ENCODE data around the gene ELMOD3. TPM values are rescaled to one million over a fixed set of nuclear protein-coding genes. Genes with fewer than 3 reads are reported as not detected.

The ELMOD3 gene
- total and polyA plus RNA-seq, 9 of the 15 experiments (the other 6 are each of a cell fraction or from before 2014, with no cell fraction given): 2.7 to 18.7 (median 11.6) TPM

DNA sequence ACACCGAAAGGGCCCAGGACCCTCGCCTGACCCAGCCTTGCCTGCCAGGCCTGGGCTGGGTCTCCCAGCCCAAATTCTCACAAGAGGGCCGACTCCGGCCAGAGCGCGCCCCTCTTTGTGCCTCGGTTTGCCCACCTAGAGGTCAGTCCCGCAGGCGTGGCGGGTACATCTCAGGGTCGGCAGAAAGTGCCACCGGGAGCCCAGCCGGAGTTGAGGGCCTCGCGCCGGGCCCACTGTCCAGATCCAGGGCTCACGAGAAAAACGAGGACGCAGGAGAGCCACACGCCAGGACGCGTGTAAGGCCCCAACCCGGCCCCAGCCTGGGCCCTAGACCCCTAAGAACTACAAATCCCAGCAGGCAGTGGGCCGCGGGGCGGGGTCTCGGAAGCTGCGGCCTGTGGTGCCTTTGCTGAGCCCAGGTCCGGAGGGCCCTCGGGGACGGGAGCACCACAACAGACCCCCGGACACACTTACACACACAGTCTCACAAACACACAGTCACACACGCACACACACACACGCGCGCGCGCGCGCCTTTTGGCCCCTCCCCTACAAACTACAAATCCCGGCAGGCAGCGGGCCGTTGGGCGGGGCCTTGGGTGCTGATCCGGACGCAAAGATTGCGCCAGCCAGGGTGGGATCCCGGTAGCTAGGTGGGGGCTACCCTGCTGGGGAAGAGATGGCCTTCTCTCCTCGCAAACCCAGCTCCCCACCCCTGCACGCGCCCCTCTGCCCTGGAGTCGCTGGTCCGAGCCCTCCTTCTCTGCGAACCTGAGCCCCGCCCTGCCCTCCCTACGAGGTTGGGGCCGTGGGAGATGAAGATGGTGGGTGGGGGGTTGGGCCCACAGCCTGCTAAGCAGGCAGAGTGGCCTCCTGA, 63.8 kb downstream of the ELMOD3 start, which contains the start of gene SH2D6 (continued):
- TF ChIP-seq SRSF9 (IDR thresholded peaks at IDR 0.05; ENCODE audit: borderline replicate concordance, low read depth, low read length) (no peak), ZNF717 (CRISPR knock-in tag; IDR thresholded peaks at IDR 0.05) (no peak), ZNF23 (CRISPR knock-in tag; IDR thresholded peaks at IDR 0.05) (no peak), TGIF2 (CRISPR knock-in tag; IDR thresholded peaks at IDR 0.05) (no peak), RBM17 (IDR thresholded peaks at IDR 0.05; ENCODE audit: borderline replicate concordance, low read depth, low read length) (no peak), TAF1 (IDR thresholded peaks at IDR 0.05; ENCODE audit: control insufficient read depth, extremely low read depth, insufficient read depth, low read length, severe bottlenecking) (peak; percentile 35), CCAR2 (IDR thresholded peaks at IDR 0.05; ENCODE audit: low read depth, low read length) (no peak), SIN3B (IDR thresholded peaks at IDR 0.05; ENCODE audit: low read depth) (peak; percentile 16; the same call in 1 of the 2 replicates), ATF1 (CRISPR knock-in tag; IDR thresholded peaks at IDR 0.05) (no peak), ATF1 (tag; IDR thresholded peaks at IDR 0.05) (peak; percentile 76), KLF6 (CRISPR knock-in tag; IDR thresholded peaks at IDR 0.05; ENCODE audit: borderline replicate concordance) (peak; percentile 47; the same call in 1 of the 2 replicates), EP400 (IDR thresholded peaks at IDR 0.05) (peak; percentile 93), CBFA2T3 (IDR thresholded peaks at IDR 0.05) (no peak; the same call in 1 of the 2 replicates), ETS1 (conservative IDR thresholded peaks at IDR 0.05; ENCODE audit: control insufficient read depth, low read depth, low read length) (peak; percentile 95), ZNF146 (CRISPR knock-in tag; IDR thresholded peaks at IDR 0.05; ENCODE audit: unreplicated experiment) (no peak), ZBTB33 (CRISPR knock-in tag; IDR thresholded peaks at IDR 0.05) (peak; percentile 71; the same call in 1 of the 2 replicates)
- TF ChIP-seq, protein P1, sequence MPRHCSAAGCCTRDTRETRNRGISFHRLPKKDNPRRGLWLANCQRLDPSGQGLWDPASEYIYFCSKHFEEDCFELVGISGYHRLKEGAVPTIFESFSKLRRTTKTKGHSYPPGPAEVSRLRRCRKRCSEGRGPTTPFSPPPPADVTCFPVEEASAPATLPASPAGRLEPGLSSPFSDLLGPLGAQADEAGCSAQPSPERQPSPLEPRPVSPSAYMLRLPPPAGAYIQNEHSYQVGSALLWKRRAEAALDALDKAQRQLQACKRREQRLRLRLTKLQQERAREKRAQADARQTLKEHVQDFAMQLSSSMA (CRISPR knock-in tag; IDR thresholded peaks at IDR 0.05): no peak
- TF ChIP-seq, protein P2, sequence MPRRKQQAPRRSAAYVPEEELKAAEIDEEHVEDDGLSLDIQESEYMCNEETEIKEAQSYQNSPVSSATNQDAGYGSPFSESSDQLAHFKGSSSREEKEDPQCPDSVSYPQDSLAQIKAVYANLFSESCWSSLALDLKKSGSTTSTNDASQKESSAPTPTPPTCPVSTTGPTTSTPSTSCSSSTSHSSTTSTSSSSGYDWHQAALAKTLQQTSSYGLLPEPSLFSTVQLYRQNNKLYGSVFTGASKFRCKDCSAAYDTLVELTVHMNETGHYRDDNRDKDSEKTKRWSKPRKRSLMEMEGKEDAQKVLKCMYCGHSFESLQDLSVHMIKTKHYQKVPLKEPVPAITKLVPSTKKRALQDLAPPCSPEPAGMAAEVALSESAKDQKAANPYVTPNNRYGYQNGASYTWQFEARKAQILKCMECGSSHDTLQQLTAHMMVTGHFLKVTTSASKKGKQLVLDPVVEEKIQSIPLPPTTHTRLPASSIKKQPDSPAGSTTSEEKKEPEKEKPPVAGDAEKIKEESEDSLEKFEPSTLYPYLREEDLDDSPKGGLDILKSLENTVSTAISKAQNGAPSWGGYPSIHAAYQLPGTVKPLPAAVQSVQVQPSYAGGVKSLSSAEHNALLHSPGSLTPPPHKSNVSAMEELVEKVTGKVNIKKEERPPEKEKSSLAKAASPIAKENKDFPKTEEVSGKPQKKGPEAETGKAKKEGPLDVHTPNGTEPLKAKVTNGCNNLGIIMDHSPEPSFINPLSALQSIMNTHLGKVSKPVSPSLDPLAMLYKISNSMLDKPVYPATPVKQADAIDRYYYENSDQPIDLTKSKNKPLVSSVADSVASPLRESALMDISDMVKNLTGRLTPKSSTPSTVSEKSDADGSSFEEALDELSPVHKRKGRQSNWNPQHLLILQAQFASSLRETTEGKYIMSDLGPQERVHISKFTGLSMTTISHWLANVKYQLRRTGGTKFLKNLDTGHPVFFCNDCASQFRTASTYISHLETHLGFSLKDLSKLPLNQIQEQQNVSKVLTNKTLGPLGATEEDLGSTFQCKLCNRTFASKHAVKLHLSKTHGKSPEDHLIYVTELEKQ (CRISPR knock-in tag; IDR thresholded peaks at IDR 0.05): no peak
- TF ChIP-seq, protein P3, sequence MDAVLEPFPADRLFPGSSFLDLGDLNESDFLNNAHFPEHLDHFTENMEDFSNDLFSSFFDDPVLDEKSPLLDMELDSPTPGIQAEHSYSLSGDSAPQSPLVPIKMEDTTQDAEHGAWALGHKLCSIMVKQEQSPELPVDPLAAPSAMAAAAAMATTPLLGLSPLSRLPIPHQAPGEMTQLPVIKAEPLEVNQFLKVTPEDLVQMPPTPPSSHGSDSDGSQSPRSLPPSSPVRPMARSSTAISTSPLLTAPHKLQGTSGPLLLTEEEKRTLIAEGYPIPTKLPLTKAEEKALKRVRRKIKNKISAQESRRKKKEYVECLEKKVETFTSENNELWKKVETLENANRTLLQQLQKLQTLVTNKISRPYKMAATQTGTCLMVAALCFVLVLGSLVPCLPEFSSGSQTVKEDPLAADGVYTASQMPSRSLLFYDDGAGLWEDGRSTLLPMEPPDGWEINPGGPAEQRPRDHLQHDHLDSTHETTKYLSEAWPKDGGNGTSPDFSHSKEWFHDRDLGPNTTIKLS (IDR thresholded peaks at IDR 0.05; ENCODE audit: borderline replicate concordance, low read depth): peak; percentile 92

Data from K562 (cell line).